DMS114 treated with DMSO at 0.1 percent for 48 hours (cell line): ENCODE measurements around the gene PPP3R2.
"Not testable (repeated sequence)": the region's sequence is repeated elsewhere in the genome, so short reads cannot be mapped to it uniquely, and the experiment has no call there.

Experiments used
- DNase-seq: peaks from one replicate; lab custom pipeline; 2025; ENCODE audit not compliant: unreplicated experiment; lab: John Stamatoyannopoulos, UW

The PPP3R2 gene

GRCh38 chr9:101590074-101590473, 4.7 kb downstream of the PPP3R2 start:
- not testable (repeated sequence) for DNase-seq

DNA sequence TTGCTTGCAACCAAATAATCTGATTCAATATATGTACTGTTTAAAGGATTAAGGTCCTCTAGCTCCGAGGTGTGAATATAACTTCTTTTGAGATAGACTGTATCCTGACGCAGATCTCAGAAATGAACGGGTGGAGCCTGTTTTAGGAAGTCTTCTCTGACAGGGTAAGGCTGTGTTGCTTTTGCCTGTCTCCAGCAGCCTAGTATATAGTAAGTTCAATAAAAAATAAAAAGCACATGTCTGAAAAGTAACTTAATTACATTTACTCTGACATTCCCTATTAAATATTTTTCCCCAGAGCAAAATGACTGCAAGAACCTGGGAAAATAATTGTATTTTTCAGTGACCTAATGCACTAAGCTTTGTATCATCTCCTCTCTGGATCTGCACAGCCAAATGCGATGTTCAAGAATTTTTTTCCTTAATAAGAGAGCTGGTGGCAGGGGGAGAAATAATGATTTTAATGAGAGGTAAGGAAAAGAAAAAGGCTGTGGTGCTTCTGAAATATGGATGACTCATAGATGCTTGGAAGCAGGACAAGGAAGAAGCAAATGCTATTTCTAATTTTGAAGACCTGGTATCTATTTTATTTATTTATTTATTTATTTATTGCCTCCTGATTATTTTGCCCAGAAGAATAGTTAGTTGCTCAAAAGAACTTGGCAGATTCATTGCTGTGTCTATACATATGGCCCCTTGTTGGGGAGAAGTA, 7.3 kb downstream of the PPP3R2 start:
- DNase-seq = no peak

DNA sequence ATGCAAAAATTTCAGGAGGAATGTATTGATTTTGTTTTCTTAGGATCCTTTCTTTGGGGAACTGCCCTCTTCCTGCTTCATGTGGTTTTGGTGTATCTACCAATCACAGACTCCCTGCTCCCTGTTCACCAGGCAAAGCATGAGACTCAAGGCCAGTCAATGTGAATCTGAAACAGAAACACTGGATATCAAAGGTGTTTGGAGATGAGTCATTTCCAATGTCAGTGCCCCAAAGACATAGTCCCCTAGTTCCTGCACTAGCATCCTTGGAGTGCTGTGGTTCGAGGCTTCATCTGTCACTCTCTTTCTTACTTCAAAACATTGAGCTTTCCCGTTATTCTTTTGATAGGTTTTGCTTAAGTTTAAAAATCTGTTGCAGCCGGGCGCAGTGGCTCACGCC, 8.1 kb downstream of the PPP3R2 start:
- DNase-seq = no peak

DNA sequence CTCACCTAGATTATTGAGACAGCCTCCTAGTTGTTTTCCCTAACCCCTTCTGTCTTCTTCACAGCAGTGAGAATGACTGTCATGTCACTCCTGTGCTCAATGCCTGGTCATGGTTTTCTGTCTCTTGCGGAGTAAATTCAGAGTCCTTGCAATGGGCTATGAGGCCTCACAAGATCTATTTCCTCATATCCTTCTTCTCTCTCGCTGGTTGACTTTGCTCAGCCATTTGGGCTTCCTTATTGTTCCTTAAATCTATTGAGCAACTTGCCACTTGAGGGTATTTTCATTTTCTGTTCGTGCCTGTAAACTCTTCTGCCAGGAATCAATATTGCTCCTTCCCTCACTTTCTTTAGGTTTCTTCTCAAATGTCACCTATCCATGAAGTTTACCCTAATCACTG, 9.0 kb downstream of the PPP3R2 start:
- DNase-seq = no peak

DNA sequence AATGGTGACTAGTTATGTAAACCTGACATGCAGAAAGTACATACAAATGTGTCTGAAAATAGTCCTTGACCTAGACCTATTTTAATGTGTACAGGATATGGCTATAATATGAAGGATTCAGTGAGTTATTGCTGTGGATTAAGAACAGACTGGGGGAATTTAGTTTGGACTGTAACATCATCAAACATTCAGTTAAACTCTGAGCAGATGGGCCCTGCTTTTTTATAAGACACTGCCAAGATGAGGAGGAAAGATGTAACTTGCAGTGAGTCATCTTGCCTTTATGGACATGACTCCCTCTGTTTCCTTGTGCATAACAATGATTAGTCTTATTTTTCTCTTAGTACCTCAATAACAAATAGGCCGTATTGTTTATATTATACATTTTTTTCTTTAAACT, 12.2 kb downstream of the PPP3R2 start:
- DNase-seq = no peak

GRCh38 chr9:101579711-101580545, 14.8 kb downstream of the PPP3R2 start:
- DNase-seq = no peak

DNA sequence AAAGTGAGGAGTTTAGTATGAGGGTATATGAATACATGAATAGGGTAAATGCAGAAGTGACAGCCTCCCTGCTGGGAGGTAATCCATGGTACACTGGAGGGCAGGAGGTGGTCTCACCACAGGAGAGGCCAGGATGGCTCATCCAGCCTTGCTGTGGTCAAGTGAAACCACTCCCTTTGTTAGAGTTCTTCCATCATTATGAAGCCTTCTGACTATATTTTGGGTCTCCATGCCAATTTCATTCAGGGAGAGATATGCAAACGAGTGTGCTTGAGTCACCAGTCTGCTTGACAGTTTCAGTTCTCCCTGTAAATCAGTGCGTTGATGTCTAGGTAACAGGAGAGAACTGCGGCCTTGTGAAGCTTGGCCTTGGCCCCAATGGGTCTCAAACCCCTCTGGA, 16.4 kb downstream of the PPP3R2 start:
- no peak for DNase-seq

DNA sequence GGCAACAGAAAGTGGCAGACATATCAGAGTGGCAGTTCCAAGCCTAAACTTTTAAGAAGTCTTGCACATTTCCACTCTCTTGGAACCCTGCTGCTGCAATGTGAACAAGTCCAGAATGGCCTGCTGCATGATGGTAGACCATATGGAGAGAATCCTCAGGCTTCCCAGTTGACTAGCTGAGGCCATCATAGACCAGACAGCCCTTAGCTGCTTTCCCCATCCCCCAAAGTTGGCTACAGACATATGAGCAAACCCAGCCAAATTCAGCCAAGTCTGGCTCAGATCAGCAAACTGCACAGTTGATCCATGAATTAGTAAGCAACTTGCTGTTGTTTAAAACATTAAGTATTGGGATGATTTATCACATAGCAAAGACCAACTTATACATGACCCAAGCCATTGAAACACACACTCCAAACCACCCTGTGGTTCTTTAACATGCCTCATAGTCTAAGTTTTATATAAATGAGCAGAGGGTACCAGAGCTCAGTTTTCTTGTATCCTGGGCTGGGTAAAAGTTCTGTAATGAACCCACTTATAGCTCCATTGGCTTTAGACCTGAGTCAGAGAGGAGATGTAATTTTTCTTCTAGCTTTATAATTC, 19.9 kb downstream of the PPP3R2 start:
- DNase-seq = no peak

DNA sequence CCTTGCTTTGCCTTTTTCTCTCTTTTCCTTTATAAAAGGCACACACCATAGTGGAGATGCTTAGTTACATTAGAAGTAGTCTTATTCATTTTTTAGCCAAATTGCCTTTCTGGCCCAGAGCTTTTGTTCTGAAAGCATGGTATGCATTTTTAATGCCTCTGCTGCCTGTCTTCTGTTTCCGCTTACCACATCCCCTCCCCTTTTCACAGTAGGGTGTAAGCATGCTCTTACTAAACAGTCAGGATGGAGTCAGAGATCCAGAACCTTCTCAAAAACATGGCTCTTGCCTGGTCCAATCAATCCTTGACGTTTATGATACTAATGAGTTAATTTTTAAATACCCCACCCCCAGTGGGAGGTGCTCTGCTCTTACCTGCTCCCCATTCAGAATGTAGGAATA, 22.5 kb downstream of the PPP3R2 start:
- no peak for DNase-seq

DNA sequence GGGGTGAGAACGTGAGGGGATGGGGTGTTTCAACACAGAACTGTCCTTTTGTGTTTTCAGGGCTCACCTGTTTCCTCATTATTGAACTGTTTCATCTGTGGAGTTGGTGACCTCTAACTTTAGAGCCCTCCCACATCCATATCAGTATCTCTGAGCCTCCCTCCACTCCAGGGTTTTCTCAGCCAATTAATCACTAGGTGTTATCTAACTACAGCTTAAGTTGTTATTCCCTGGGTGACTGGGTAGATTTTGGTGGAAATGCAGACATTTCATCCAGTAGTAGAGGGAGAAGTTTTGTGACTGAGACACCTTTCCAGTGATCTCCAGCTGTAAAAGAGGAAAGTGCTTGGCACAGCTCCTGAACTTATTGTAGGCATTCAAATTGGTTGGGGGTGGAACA, 23.7 kb downstream of the PPP3R2 start:
- no peak for DNase-seq

DNA sequence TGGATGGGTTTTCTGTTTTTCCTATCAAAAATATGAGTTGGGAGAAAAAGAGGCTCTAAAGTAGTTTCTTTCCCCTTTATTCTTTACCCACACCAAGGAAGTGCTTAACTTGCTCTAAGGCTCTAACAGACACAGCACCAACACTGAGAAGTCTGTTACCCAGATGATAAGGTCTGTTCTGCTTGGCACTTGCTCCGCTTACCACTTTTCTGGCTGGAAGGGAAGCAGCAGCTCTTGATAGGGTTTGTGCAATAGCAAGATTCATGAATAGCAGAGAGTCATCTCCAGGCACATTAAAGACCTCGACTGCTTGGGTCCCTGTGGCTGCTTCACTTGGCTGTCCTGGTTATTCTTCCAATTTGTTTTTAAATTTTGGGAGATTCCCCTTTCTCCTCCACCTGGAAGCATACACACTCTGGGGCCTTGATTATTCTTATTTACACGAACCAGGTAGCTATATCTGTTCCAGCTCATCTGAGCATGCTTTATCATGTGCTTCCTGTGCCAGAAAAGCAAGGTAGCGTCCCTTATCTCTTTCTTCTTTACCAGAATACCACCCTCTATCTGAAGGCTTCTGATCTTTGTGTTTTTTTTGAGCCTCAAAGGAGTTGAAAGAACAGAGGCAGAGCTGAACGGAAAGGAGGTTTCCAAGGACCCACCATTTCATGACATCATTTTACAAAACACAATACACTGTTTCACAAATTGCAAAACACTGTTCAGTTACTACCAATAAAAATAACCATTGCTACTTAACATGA, 24.8 kb downstream of the PPP3R2 start:
- no peak for DNase-seq

GRCh38 chr9:101567725-101568350, 26.9 kb downstream of the PPP3R2 start:
- no peak for DNase-seq

- DNase-seq = peak; percentile 8
These were observed 27.7 kb downstream of the PPP3R2 start for GRCh38 chr9:101566904-101567724.

DNA sequence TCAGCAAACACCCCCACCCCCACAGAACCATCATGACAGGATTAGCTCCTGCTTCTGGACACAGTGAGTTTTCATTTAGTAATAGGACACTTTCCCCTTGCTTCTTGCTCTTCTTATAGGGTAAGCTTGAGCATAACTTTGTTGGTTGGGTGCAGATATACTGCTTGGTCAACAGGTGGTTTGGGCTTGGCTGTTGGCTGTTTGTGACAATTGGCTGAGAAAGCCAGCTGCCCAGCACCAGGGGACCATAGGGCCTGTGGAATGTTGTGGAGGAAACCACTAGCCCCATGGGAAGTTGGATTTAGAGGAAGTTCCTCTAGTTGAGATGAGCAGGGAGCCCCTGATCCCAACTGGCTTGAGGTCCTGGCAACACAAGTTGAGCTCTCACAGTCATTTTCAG, 30.5 kb downstream of the PPP3R2 start:
- DNase-seq = no peak

DNA sequence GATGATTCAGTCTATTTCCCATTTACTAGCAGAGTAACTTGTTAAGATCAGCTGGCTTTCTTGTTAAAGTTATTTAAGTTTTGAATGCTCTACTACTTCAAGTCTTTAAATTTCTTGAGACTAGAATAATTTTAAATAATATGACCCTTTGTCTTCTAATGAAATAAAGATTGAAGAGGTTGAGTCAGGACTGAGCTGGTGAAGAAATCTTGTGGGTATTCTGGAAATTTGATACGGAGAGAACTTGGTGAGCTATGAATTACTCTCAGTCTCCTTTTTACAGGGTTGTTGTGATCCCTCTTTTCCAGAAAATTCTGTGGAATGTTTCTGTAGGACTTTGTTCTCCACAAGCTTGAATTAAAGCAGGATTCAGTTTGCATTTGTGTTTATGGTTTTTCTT, 31.8 kb downstream of the PPP3R2 start:
- DNase-seq = no peak

GRCh38 chr9:101561740-101562139, 33.0 kb downstream of the PPP3R2 start:
- no peak for DNase-seq

- not testable (repeated sequence) for DNase-seq
These were observed 45.2 kb downstream of the PPP3R2 start for GRCh38 chr9:101549472-101550098.

DNA sequence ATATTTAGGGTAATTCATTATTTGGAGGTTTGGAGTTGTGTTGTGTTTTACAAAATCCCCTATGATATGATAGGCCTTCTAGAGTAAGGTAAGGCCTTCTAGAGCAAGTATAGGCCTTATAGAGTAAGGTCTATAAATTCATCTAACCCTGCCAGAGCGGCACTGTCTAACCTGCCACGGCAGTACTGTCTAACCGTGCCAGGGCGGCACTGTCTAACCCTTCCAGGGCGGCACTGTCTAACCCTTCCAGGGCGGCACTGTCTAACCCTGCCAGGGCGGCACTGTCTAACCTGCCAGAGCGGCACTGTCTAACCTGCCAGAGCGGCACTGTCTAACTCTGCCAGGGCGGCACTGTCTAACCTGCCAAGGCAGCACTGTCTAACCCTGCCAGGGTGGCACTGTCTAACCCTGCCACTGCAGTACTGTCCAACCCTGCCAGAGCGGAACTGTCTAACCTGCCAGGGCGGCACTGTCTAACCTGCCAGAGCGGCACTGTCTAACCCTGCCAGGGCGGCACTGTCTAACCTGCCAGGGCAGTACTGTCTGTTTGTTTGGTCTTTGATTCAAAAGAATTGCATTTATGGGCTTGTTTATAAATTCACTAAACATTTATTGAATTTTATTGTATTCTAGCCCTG, 51.6 kb downstream of the PPP3R2 start:
- DNase-seq = no peak
